GM10248 (cell line): ENCODE results near the gene STIM2.

Source experiments
- CTCF ChIA-PET: fragments of 300-600 bp; sonication (Branson Sonifier 250); formaldehyde crosslinking; extraction: SDS; loops from one replicate; lab custom pipeline; 2021; ENCODE audit warnings: antibody characterized with exemption; lab: Yijun Ruan, JAX
- POLR2A ChIA-PET: fragments of 350-650 bp; sonication (Branson Sonifier 250); formaldehyde crosslinking; extraction: SDS; loops from one replicate; lab custom pipeline; 2020; ENCODE audit warnings: antibody characterized with exemption; lab: Yijun Ruan, JAX
- DNase-seq: peaks from one replicate; pipeline ENCODE4 v3.0.0; 2012; ENCODE audit errors: extremely low spot score
- TF ChIP-seq, protein P1 (sequence below): IDR thresholded peaks from 2 replicates; pipeline ENCODE4 v1.5.1; 2012; ENCODE audit warnings: mild to moderate bottlenecking, low read depth; ENCODE audit errors: extremely low read depth, missing control alignments, control extremely low read depth

STIM2 gene

DNA sequence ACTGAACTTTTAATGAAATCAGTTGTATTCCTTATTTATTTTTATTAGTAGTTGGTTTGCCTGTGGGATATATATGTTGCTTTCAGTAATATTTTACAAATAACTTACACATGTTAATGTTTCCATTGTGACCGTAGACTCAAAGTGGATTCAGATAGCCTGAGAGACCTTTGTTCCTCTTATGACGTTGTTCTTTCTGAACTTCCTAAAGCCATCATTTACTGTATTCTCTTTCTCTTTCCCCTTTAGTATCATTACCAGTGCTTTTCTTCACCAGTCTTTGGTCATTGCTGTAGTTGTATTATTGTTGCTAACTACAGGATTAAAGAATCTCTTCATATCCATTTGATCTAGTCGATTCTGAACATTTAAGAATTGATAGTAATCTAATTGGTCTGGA, 4.3 kb downstream of the STIM2 start:
- no peak for DNase-seq
- POLR2A ChIA-PET, result no interaction called here
- CTCF ChIA-PET, result interaction anchor here (1.5 to 3.4 kb wide), 5 partner anchors 16 to 836 kb away, joined by 3 to 13 read pairs (median 6); no protein-coding TSS in a partner anchor
- TF ChIP-seq, protein P1, sequence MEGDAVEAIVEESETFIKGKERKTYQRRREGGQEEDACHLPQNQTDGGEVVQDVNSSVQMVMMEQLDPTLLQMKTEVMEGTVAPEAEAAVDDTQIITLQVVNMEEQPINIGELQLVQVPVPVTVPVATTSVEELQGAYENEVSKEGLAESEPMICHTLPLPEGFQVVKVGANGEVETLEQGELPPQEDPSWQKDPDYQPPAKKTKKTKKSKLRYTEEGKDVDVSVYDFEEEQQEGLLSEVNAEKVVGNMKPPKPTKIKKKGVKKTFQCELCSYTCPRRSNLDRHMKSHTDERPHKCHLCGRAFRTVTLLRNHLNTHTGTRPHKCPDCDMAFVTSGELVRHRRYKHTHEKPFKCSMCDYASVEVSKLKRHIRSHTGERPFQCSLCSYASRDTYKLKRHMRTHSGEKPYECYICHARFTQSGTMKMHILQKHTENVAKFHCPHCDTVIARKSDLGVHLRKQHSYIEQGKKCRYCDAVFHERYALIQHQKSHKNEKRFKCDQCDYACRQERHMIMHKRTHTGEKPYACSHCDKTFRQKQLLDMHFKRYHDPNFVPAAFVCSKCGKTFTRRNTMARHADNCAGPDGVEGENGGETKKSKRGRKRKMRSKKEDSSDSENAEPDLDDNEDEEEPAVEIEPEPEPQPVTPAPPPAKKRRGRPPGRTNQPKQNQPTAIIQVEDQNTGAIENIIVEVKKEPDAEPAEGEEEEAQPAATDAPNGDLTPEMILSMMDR, result no peak

- TF ChIP-seq, protein P1, result no peak
- ChIA-PET CTCF (interaction anchor here (2.5 to 3.4 kb wide), 3 partner anchors 14 to 144 kb away, joined by 6 to 13 read pairs (median 12); no protein-coding TSS in a partner anchor), POLR2A (no interaction called here)
- no peak for DNase-seq
Measured at GRCh38 chr4:26866203-26866602, 5.6 kb downstream of the STIM2 start.

DNA sequence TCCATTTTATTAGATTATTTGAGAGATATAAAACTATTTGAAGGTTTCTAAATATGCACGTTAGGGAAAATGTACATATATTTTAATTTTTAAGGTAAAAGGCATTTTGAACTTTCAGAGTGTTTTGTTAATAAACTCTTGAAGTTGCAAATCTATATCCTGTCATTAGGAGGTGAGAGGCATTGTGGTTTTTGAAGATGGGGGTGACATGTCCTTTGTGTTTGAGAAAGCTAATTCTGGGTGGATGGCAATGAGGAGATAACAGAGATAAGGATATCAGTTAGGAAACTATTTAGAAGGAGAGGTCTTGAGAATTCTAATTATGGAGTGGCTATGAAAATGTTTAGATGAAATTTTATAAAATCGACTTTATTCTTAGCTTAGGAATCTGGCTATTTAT, 6.1 kb downstream of the STIM2 start:
- POLR2A ChIA-PET, result no interaction called here
- TF ChIP-seq, protein P1, result no peak
- CTCF ChIA-PET, result interaction anchor here (2.5 to 3.4 kb wide), 3 partner anchors 14 to 144 kb away, joined by 6 to 13 read pairs (median 12); no protein-coding TSS in a partner anchor
- no peak for DNase-seq

GRCh38 chr4:26867914-26868684, 7.5 kb downstream of the STIM2 start:
- ChIA-PET POLR2A (no interaction called here), CTCF (interaction anchor here (0.9 to 3.4 kb wide), 6 partner anchors 7 to 139 kb away, joined by 3 to 12 read pairs (median 4); partner anchors contain the start of gene STIM2)
- no peak for DNase-seq
- TF ChIP-seq, protein P1, result no peak

DNA sequence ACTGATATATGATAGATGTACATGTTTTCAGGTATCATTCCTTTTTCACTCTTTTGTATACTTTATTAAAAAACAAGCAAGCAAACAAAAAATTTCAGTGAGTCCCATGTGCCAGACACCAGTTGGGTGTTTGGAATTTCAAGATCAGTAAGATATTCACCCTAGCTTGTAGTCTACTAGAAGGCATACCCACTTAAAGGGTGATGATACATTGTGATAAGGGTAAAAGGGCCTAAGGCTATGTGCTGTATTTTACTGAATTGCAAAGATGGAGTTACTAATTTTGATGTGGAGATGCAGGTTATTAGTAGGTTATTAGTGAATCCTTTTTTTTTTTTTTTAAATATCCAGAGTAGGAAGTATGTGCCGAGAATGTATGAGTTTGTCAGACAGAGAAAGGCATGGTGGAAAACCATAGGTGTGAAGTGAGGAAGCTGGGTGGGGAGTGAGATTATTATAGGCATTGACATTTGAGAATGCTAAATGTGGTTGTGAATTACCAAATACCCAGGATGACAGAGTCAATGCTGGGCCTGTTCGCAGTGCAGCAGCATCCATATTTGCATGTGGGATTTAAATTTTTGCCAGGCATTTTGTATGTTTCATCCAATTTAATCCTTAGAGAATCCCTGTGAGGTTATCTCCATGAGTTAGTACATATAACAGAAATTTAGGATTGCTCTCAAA, 10.1 kb downstream of the STIM2 start:
- ChIA-PET POLR2A (no interaction called here), CTCF (no interaction called here)
- no peak for DNase-seq
- TF ChIP-seq, protein P1, result no peak

DNA sequence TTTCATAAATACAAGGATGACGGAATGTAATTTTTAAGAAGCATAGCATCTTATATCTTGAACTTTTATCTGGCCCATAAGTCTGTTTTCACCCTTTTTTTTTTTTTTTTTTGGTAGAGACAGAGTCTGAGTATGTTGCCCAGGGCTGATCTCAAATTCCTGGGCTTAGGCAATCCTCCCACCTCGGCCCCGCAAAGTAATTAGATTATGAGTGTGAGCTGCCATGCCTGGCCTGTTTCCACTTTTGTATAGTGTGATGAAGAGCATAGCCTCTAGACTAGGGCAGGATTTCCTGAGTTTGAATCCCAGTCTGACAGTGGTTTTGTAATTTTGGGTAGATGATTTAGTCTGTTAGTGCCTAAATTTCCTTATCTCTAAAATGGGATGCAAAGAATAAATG, 11.0 kb downstream of the STIM2 start:
- TF ChIP-seq, protein P1, result no peak
- ChIA-PET CTCF (interaction anchor here (1.5 kb wide), 1 partner anchor 15 kb away, joined by 5 read pairs; no protein-coding TSS in a partner anchor), POLR2A (no interaction called here)
- no peak for DNase-seq
